HG02763 (cell line): Measurements from ENCODE around the gene ACVR1.

ENCODE experiments used
- ATAC-seq: cut with Tn5 transposase; IDR thresholded peaks from one replicate; pipeline ENCODE4 v1.9.1; 2021; ENCODE audit warnings: mild to moderate bottlenecking, moderate library complexity; ENCODE audit not compliant: unreplicated experiment

Gene ACVR1

DNA sequence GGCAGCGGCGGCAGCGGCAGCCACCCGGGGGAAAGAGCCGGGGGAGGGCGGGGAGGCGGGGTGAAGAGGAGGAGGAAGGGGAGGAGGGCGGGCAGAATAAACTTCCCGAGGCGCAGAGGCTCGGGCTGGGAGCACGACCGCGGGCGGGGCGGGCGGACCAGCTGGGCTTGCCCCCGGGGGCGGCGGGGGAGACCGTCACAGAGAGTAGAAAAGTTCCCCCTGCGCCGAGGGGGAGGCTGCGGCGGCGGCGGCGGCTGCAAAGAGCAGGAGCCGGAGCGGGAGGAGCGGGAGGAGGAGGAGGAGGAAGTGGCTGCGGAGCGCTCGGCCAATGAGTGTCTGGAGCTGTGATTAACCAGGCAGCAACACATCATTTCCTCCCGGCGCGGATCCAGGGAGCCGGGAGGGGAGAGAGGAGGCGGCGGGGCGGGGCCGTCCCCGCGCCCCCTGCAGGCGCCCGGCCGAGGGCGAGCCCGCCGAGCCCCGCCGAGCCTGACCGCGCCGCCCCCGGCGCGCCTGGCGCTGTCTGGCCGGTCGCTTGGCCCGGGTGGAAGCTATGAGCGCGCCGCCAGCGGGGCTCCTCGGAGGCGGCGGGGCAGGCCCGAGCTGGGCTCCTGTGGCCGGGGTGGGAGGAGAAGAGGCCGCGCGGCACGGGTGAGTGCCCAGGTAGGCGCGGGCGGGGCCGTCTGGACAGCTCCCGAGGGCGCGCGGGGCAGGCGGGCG is at the start of gene ACVR1:
ACVR1 (minus strand) TSS at position 265 of the 720 bp plus-strand sequence. CDS start 76,837 bp downstream, outside the sequence.
- ATAC-seq: peak; percentile 83

DNA sequence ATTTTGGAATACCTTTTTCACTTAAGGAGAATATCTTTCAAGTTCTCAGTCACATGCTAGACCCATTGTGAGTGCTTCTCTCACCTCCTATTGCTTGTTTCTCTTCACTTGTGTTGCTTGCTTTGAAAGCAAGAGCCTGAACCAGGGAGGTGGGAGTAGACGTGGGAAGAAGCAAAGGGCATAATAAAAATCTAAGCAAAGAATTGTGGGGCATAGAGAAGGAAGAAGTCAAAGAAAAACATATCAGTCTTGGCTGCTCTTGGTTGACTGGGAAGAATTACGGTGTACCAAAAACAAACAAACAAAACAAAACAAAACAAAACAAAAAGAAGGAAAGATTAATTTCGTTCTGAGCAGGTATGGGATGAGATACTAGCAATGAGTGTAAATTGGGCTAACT is 48.9 kb upstream of the ACVR1 start:
- no peak for ATAC-seq

DNA sequence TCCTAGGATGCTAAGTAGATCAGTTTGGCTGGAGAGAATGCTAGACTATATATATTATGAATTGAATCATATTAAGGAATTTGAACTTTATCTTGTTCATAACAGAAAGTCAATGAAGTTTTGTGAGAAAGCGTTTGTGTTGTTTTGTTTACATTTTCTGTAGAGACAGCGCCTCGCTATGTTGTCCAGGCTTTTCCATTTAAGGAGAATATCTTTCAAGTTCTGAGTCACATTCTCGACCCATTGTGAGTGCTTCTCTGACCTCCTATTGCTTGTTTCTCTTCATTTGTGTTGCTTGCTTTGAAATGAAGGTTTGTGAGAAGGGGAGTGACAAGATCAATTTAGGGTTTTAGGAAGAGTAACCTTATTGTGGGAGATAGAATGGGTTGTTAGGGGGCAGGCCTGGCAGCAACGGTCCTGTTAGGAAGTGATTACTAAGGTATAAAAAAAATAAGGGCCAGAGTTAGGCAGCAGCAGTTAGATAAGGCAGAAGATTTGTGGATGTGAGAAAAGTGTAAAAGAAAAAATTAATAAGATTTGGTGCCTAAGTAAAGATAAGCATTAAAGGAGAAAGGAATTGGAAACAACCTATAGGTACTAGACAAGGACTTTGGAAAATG is 47.6 kb upstream of the ACVR1 start:
- ATAC-seq: no peak

DNA sequence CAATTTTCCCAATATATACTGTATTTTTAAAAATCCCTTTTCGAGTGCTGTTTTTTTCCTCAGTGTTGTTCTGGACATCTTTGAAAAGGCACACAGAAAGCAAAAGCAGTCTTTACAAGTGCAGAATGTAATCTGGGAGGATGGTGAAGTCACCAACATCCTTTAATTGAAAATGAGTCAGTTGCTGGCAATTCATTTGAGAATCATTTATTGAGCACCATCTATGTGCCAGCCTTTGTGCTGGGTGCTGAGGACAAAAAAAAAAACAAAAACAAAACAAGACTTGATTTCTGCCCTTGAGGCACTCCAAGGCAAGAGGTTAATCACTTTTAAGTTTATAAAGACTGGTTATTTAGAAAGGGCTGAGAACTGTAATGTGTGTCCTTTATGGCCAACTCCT is 46.7 kb upstream of the ACVR1 start:
- no peak for ATAC-seq

DNA sequence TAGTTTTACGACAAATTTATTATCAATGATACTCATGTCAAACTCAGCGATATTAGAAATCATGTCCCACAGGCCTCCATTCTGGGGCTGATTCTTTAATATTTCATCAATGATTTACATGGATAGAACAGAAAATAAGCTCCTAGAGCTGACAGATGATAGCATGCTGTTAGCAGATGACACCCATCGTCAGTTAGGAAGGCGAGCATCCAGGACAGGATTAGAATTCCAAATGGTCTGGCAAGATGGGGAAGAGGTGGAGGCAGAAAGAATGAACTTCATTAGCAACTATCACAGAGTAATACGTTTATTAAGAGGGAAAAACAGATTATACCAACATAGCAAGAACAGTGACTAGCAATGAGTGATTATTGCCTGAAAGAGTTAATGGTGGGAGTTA is 46.2 kb upstream of the ACVR1 start:
- no peak for ATAC-seq

DNA sequence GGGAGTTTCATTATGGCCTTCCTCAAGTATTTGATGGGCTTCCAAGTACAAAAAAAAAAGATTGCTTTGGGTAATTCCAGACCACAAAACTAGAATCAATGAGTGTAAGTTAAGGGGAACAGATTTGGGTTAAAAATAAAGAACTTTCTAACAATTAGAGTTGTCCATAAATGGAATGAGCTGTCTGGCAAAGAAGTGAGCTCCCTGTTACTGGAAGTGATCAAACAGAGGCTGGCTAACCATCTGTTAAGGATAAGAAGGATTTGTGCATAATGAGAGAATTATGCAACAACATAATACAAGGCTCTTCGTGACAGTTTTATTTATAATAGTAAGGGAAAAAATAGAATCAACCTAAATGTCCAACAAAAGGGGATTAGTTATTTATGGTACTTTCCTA is 44.6 kb upstream of the ACVR1 start:
- ATAC-seq: no peak

DNA sequence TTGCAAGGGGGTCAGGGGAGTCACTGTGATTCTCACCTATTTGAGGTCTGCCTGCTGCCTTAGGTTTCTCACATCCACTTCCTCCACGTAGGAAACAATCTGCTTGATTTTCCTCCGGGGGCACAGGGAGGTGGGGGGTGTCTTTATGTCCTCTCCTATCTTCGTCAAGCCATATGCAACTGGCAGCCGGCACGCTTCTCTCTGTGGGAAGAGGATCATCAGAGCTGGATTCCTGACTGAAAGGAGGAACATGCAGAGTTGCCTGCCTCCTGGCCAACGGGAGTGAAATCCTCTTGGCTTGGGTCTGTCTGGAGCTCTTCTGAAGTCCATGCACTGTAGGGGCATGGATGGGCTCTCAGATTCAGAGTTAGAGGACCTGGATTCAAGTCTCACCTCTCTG is 43.1 kb upstream of the ACVR1 start:
- ATAC-seq: no peak

DNA sequence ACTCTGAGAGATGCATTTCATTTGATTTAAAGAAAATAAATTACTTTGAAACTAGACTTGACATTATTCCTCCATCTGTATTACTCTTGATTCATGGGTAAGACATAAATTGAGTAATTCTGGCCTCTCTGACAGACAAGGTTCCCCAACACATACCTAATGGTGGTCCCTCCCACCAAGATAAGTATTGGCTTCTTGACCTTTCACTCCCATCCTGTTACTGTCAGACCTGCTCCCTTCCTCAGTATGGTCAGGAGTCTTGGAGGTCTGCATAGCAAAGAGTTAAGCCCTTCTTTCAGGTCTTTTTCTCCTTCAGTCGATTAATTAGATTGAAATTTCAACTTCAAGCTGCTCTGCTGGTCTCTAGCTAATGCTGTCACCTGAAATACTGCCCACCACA is 42.2 kb upstream of the ACVR1 start:
- ATAC-seq: no peak

DNA sequence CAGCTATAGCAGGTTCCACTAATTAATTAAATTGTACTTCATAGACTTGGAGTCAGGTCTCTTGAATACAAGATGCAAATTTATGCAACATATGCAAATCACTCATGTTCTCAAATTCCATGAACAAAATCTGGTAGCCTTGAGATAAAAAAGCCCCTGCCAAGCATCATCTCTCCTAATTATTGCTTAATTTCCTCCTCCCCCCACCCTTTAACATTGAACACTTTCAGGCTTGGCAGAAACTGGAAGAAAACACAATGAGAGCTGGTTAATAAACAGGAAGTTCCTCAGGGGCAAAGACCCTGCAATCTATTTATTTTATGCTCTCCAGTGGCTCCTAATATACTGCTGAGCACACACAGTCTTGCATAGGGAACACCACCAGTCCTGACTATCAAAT is 35.6 kb upstream of the ACVR1 start:
- ATAC-seq: no peak

DNA sequence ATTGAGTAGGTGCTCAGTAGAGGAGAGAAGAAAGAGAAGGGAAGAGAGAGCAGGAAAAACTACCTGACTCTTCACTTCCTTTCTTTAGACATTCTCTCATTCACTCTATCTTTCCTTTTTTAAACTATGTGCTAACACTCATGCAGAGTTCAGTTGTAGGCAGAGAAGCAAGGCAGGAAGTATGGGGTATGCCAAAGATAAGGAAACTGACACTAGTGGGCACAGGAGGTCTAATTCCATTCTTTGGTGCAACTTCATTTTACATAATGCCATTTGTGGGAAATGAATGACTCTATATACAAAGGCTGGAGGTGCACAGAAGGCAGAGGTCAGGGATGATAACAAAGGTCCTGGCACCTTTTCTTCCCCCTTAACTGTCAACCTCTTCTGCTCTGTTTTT is 35.1 kb upstream of the ACVR1 start:
- no peak for ATAC-seq

DNA sequence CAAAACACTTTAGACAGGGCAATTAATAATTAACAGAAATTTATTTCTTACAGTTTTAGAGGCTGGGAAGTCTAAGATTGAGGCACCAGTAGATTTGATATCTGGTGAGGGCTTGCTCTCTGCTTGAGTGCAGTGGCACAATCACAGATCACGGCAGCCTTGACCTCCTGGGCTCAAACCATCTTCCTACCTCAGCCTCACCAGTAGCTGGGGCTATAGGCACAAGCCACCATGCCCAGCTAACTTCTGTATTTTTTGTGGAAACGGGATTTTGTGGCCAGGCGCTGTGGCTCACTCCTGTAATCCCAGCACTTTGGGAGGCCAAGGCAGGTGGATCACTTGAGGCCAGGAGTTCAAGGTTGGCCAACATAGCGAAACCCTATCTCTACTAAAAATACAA is 29.0 kb upstream of the ACVR1 start:
- no peak for ATAC-seq

DNA sequence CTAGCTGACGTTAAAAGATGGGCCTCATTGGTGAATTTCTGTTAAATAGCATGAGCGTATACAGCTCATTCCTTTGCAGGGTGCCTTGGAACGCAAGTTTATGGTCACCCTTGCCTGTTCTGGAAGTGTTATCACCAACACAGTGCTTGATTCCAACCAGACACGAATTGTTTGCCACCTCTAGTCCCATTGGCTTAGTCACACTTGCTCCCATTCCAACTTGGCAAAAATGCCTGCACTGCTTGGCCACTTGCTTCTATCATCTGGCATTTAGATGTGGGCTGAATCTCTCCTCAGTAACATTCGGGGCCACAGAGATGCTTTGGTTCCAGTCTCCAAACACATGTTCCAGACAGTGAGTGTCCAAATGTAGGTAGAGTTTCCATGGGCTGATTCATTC is 27.5 kb upstream of the ACVR1 start:
- ATAC-seq: no peak

DNA sequence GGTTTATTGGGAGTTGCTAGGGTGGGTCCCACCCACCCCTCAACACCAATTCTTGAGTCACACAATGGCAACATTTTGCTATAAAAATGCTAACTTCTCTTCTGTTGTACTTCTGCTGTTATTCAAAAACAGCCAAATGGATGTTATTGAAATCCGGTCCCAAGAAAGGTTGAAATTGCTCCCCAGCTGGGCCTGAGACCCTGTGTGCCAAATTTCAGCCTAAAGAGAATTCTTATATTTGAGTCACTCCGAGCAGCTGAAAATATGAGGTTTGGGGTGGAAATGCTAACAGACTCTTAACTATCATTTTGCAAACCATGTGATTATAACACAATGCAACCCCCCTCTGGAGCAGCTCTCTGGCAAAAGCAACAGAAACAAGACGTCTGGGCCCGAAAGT is 27.0 kb upstream of the ACVR1 start:
- no peak for ATAC-seq

DNA sequence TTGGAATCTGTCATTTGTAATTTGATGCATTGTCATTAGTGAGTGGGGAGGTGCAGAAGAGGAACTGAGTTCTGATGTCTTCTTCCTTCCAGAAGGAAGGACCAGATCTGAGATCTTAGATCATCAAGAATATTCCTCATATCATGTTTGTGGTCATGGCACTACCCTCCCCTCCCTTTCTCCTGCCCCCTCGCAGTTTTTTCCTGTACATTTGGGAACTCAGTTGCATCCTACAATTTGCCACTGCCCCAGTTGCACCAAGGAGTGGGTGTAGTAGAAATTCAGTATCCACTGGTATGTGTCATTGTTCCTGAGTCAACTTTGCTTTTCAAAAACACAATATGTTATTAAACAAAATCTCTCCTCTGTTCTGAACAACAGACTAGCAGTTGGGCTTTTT is 26.6 kb upstream of the ACVR1 start:
- no peak for ATAC-seq

DNA sequence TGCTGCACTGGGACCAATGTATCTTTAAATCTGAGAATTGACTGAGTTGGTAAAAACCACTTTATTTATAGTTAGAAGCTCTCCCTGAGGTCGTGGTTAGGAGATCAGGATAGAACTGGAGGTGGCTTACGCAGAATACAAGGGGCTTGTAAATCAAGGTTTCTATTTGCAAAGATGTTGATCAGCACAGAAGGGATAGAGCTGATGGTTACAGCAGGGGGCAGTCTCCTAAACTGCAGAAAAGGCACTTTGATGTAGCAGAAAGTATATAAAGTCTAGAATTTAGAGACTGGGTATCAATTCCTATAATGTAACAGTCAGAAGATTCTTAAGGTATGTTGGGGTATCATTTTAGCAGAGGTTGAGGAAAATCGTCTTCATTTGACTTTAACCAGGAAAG is 25.2 kb upstream of the ACVR1 start:
- no peak for ATAC-seq

DNA sequence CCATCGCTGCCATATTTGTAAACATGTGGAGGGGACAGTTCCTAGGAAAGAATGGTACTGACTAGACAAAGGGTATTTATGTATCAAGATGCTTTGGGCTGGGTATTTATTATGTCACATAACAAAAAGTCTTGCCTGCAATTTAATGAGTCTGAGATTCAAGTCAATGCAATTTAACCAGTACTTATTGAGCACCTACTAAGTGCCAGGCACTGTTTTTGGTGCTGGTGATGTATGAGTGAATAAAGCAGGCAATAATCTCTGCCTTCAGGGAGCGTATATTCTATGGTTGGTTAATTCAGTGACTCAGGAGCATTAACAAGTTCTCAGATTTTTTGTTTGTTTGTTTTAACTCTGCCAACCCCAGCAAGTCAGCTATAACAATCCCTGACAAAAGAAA is 24.6 kb upstream of the ACVR1 start:
- no peak for ATAC-seq

DNA sequence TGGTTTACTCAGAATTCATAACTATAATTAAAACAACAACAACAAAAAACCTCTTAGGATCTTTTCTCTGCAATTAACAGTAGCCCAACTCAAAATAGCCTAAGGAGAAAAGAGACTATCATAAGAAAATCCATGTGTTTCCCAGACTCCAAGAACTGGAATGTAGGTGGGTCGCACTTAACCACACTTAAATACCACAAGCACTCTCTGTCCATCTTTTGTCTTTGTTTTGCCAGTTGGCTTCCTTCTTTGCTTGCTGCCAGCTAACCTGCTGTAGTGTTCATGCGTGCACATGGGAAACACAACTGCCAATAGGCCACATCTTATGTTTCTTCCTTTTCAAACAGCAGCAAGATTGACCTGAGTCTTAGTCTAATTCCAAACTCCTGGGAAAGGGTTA is 24.1 kb upstream of the ACVR1 start:
- no peak for ATAC-seq

DNA sequence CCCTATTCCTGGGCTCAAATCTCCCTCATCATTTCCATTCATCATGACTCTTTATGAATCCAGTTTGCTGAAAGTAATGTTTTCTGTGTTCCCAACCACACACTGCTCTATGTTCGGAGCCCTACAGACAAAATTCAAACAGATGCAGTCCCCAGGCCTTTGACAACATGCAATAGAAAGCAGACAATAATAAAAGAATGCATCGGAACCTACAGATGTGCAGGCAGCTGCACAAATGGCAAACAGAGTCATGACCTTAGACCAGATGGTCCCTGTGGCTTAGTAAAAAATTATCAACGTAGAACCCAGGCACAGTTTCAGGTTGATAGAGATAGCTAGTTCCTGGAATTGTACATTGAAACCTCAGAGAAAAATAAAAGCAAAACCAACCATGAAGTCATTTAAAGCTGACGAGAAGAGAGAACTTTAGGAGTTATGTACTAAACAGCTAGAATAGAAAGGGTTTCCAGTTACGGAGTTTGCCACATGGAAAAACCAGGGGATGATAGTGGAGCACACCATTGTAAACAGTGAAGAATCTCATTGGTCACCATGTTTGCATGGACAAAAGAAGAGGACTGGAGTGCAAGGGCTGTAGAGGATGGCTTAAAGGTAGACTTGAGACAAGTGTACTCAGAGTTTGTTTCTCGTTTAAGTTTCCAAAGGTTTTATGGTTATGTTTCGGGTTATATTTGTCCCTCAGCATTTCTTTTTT is 23.2 kb upstream of the ACVR1 start:
- ATAC-seq: peak; percentile 87

DNA sequence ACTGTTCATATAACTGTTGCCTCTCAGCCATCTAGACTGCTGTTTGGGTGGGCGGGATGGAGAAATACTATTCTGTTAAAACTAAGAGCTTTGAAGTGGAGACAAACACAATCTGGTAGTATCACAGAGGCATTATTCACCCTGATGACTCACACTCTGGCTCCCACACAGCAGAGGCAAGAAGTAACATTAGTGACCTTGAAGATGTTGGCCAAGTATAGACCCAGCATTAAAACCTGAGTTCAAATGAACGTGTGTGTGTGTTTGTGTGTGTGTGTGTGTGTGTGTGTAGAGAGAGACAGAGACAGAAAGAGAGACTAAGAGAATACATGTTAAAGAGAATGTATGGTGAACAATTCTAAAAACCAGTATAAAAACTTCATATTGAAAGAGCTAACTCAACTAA is 22.5 kb upstream of the ACVR1 start:
- ATAC-seq: no peak

DNA sequence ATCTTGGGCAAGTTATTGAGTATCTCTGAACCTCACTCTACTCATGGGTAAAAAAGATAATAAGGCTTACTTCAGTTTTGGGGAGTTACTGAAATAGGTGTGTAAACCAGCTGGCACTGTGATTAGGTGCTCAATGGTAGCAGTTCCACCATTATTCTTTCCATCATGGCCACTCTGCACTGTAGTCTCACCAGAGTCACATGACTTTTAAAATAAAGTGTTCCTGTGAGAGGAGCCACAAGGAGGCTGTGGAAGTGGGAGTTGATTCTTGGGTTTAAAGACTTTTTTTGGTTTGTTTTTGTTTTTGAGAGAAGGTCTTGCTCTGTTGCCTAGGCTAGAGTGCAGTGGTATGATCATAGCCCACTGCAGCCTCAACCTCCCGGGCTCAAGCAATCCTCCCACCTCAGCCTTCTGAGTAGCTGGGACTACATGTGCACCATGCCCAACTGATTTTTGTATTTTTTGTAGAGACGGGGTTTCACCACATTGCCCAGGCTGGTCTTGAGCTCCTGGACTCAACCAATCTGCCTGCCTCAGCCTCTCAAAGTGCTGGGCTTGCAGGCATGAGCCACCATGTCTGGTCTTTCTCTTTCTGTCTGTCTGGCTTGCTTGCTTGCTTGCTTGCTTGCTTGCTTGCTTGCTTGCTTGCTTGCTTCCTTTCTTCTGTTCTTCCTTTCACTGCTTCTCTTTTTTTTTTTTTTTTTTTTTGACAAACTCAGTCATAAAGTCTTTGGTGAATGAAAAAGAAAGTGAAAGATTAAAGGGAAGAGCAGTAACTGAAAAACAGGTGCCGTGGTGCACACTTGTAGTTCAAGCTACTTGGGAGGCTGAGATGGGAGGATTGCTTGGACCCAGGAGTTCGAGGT is 21.2 kb upstream of the ACVR1 start:
- peak; percentile 33 for ATAC-seq

DNA sequence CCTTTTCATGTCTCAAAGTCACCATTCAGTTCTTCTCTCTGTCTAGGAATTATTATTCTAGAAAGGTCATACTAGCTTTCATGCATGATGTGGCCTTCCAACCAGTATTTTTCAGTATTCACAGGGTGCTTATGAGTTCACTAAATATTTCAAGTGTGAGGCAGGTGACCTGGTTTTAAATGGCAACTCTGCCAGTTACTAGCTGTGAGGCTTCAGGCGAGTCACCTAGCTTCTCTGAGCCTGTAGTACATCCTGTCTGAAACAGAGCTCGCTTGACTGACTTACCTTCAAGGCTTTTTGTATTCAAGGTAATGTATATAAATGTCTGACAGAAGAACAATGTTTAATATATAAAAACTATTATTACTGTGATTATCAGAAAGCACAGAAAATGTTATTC is 19.4 kb upstream of the ACVR1 start:
- ATAC-seq: no peak
